Measurements from ENCODE around the gene BAK1.
A peak's percentile ranks its signal among the peaks of the same experiment; 100 is the strongest.
"Not testable (repeated sequence)": the region's sequence is repeated elsewhere in the genome, so short reads cannot be mapped to it uniquely, and the experiment has no call there.

The BAK1 gene

DNA sequence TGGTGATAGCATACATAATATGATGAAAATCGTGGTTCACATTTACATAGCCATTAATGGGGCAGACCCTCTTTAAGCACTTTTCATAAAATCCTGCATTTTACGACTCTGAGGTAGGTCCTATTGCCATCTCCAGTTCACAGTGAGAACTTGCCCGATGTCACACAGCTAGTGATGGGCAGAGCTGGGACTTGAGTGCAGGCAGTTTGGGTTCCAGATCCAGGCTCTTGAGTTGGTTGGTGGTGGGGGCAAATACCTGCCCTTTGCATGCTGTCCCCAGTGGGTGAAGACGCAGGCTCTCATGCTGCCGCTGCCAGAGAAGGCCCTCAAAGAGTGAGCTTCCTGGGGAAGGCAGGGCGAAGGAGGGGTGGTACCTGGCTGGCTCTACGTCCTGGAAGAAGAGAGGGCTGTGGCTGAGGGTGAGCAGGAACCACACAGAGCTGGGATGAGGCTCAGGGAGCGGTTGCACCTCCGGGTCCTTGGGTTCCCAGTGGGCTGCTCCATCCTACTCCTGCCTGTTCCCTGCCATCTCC, 6.1 kb upstream of the BAK1 start:
- DNase-seq = no peak

- peak; percentile 62 to 88 (median 81) for DNase-seq
Measured at GRCh38 chr6:33585403-33586107, 5.5 kb upstream of the BAK1 start.

DNA sequence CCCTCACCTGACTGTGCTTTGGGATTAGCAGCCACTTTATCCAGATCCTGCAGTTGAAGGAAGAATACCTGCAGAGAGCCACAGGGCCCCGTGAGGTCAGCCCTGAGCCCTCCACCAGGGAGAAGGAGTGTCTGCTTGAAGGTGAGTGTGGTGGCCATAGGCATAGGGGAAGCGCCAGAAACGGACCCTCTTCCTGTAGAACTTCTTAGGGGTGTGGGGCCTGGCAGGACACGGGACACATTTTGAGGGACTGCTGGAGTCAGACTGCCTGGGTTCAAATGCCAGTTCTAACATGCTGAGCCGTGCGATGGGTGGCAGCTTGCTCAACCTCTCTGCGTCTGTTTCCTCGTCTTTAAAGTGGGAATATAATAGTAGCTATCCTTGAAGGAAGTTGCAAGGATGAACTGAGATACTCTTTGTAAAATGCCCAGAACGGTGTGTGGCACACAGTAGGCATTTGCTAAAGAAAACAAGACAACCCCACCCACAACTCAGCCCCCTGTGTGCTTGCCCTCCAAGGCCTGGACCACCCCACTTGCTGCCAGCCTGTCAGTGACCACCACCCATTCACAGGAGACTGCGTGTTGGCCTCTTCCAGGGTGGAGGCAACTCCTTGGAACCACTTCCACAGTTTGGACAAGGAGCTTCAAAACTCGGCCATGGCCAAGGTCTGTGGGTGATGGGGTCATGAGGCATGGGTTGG, 4.8 kb upstream of the BAK1 start:
- DNase-seq = no peak

DNA sequence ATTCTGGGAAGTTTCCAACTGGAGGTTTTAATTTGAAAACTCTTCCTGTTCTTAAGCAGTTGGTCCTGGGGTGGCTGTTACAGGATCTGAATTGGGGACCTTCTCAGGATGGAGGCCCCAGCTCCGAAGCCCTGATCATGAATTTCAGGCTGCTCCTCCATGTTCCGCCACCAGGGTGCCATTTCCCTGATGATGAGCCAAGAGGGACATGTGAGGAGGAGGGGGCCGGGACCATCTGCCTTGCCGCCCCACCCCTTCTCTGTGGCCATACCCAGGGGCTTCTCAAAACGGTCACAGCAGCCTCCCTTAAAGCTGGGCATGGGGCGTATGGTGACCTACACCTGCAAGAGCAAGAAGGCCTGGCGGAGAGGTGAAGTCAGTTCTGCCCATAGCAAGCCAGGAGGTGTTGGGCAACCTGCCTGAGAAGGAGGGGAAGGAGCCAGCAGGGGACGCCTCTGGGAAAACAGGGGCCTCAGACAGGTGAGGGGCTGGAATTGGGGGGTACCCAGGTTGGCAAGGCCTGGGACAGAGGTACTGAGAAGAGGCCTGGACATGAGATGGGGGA, 3.6 kb upstream of the BAK1 start:
- no peak for DNase-seq

DNA sequence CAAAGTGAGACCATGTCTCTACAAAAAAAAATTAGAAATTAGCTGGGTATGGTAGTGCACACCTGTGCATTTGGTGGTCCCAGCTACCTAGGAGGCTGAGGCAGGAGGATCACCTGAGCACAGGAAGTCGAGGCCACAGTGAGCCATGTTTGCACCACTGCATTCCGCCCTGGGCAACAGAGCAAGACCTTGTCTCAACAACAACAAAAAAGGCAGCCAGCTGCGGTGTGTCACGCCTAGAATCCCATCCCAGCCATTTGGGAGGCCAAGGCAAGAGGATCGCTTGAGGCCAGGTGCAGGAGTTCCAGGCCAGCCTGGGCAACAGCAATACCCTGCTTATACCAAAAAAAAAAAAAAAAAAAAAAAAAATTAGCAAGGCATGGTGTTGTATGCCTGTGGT, 1.1 kb upstream of the BAK1 start:
- DNase-seq = no peak

DNA sequence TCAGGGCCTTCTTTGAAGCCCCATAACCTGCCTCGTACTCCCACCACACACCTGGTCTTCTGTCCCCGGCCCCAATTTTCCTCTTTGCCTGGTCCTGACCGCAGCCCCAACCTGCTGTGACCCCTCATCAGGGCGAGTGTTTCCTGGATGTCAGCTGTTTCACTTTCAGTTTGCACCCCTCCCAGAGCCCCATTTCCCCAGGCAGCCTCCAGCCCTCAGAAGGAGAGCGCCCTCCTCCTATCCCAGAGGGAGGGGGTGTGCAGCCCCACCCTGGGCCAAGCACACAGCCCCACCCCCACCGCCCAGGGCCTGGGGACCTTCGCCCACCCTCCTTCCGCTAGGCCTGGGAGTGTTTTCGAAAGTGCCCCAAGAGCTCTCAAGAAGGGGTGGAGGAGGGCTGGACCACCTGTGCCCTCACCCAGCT, 1.5 kb downstream of the BAK1 start:
- peak; percentile 33 to 73 (median 38) for DNase-seq

- DNase-seq = no peak
Measured at GRCh38 chr6:33578164-33578563, 1.9 kb downstream of the BAK1 start.

- no peak for DNase-seq
Measured at GRCh38 chr6:33577718-33578117, 2.4 kb downstream of the BAK1 start.

DNA sequence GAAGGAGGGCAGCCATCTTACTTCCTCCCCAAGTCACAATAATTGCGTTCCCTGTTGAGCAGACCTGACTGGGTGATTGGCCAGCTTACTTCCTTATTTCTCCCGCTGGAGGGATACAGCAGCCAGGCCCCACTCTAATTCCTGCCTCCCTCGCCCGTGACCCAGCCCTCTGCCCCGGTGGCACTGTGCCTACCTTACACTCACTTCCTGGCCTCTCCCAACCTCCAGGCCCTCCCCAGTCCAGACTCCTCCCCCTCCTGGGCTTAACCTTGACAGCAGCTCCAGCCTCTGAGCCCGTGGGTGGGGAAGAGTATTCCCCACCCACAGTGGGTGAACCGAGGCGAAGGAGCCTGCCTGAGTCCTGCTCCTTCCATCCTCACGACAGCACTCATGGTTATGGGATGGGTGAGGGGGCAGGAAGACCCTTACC, 3.0 kb downstream of the BAK1 start:
- DNase-seq = no peak

DNA sequence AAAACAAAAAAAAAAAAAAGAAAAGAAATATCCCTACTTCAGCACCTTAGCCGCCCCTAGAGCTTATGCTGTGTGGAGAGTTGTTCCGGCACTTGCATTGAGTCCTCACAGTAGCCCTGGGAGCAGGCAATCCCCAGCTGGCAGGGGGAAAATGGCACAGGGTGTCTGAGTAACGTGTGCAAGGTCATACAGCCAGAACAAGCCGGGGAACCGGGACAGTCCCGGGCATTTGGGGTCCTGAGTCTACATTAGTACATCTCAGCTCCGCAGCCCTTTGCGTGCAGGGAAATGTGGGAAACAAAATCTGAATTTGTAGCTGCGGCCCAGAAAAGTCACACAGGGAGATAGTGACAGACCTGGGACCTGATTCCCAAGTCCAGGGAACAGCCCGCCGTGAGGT, 3.4 kb downstream of the BAK1 start:
- DNase-seq = no peak

DNA sequence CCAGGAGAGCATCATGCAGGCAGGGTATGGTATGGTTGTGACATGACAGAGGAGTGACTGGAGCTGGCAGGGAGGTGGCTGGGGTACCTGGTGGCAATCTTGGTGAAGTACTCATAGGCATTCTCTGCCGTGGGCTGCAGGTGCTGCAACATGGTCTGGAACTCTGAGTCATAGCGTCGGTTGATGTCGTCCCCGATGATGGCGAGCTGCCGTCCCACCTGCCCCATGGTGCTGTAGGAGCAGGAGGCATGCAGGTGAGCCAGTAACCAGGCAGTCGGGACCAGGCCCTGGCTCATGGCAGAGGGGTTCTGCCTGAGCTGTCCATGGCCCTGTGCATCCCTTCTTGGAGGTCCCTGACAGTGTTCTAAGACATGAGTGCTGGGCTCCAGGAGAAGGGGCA, 4.9 kb downstream of the BAK1 start:
- no peak for DNase-seq

- no peak for DNase-seq
Measured at GRCh38 chr6:33571637-33572316, 8.3 kb downstream of the BAK1 start.

- DNase-seq = peak; percentile 83 to 99 (median 90)
Measured at GRCh38 chr6:33570806-33571636, 9.1 kb downstream of the BAK1 start.

DNA sequence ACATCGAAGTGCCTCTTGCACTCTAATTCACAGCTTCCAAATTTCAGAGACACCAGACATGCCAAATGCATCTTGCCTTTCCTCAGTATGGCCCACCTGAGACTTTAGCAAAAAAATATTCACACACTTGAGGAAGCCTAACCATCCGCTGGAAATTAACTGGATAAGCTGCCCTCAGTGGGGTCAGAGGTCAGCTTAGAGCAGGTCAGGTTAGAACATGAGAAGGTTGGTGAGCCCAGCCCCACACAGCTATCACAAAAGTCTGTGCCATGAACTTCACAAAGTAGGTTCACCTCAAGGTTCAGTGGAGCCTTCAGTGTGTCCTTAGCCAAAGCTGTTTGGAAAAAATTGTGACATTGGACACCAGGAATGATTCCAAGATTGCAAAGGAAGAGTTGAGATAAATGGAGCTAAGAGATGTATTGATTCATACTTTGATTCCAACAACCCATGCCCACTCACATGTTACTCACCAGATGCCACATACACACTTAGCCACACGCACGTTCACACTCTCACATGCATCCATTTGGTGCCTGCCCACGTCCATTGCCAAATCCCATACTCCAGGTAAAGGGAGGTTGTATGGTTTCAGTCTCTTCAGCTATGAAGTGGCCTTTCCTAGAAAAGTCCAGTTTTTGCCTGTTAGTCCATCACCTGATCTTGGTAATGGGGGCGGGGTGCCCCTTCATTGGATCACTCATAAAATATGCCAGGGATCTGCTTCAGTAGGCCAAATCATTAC, 11.1 kb downstream of the BAK1 start:
- no peak for DNase-seq

DNA sequence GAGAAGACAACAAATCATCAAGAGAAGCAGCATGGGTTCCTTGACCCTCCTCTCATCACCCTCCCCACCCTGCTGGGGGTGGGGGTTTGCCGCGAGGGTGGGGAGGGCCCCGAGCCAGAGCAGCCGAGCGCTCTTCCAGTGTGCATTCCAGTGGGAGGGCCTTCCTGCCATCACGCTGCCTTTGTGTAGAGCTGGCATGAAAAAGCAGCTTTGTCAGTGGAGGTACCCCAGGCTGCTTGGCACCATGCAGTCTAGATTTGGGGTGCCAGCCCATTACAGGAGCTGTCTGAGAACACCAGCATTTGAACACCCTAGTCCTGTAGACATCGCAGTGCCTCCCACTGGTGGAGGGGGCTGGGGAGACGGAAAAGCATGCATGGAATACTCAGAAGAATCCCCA, 12.2 kb downstream of the BAK1 start:
- DNase-seq = no peak

- DNase-seq = no peak
Measured at GRCh38 chr6:33566182-33567084, 13.6 kb downstream of the BAK1 start.

- DNase-seq = no peak
Measured at GRCh38 chr6:33558801-33559200, 21.3 kb downstream of the BAK1 start.

DNA sequence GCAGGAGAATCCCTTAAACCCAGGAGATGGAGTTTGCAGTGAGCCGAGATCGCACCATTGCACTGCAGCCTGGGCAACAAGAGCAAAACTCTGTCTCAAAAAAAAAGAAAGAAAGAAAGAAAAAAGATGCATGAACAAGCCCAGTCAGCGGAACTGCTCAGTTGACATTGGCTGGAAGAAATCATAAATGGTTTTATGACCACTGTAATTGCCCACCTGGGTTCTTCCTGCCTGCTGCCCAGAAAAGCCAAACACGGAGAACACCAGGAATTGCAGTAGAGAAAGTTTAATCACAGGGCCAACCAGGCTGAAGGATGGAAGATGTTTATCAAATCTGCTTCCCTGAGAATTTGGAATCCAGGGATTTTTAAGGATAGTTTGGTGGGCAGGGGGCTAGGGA, 22.7 kb downstream of the BAK1 start:
- DNase-seq = no peak

- not testable (repeated sequence) for DNase-seq
Measured at GRCh38 chr6:33552883-33553282, 27.2 kb downstream of the BAK1 start.

DNA sequence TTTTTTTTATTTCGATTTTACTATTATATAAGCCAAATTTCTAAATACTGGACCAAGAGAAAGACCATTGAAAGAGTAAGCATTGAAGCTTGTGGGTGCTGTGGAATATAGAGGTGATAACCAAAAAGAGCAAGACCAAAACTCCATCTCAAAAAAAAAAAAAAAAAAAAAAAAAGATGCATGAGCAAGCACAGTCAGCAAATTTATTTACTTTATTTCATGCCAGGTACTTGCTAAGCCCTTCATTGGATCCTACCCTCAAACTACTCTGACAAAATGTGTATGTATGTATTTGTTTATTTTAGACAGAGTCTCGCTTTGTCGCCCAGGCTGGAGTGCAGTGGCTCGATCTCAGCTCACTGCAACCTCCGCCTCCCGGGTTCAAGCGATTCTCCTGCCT, 27.8 kb downstream of the BAK1 start:
- no peak for DNase-seq

- DNase-seq = no peak
Measured at GRCh38 chr6:33551538-33551937, 28.5 kb downstream of the BAK1 start.

Data from T-helper 1 cell (primary cell).